CD4-positive, alpha-beta memory T cell (primary cell): ENCODE measurements around the gene C1R. TPM values are rescaled to one million over a fixed set of nuclear protein-coding genes. Genes with fewer than 3 reads are reported as not detected.

Experiments
- CTCF ChIA-PET: fragments of 350-600 bp; sonication (Branson Sonifier 250); formaldehyde crosslinking; loops from one replicate; lab custom pipeline; 2021; ENCODE audit warnings: inconsistent platforms; ENCODE audit not compliant: partially characterized antibody; lab: Charles Lee
- POLR2A ChIA-PET: fragments of 350-600 bp; sonication (Branson Sonifier 250); formaldehyde crosslinking; loops from one replicate; lab custom pipeline; 2021; ENCODE audit not compliant: partially characterized antibody; lab: Charles Lee
- DNase-seq, 5 donors: peaks; one replicate each; pipeline versions ENCODE4 v3.0.0 to v3.0.0-alpha.2; 2020 to 2022; ENCODE audit warnings: mixed read lengths in 1 of 5
- H3K27ac ChIP-seq: one replicate; pipeline ENCODE4 v1.7.0; 2013; ENCODE audit warnings: low read depth, low read length
- H3K27me3 ChIP-seq: 2 replicates; pipeline ENCODE4 v1.7.0; 2013; ENCODE audit warnings: mild to moderate bottlenecking, low read length, moderate library complexity; ENCODE audit not compliant: insufficient read depth
- H3K36me3 ChIP-seq: 2 replicates; pipeline ENCODE4 v1.7.0; 2013; ENCODE audit warnings: mild to moderate bottlenecking, low read length, moderate library complexity; ENCODE audit not compliant: insufficient read depth
- H3K4me1 ChIP-seq: 2 replicates; pipeline ENCODE4 v1.7.0; 2013; ENCODE audit warnings: mild to moderate bottlenecking, low read length, moderate library complexity; ENCODE audit not compliant: insufficient read depth
- H3K4me3 ChIP-seq, 2 donors: one replicate each; pipeline ENCODE4 v1.7.0; 2013; ENCODE audit warnings: low read length in 2 of 2, mild to moderate bottlenecking in 1 of 2
- H3K9me3 ChIP-seq, 2 donors: one replicate each; pipeline ENCODE4 v1.7.0; 2013; ENCODE audit warnings: low read length in 2 of 2, control low read depth in 1 of 2; ENCODE audit not compliant: control insufficient read depth in 1 of 2
- H3K27ac Mint-ChIP-seq, 7 donors: one replicate each; pipeline ENCODE4 v1.8.0; 2020 to 2021; ENCODE audit warnings: mixed read lengths in 7 of 7, mild to moderate bottlenecking in 6 of 7, inconsistent platforms in 3 of 7, moderate library complexity in 3 of 7
- H3K27me3 Mint-ChIP-seq, 2 donors: one replicate each; pipeline ENCODE4 v1.8.0; 2020 to 2021; ENCODE audit warnings: mixed read lengths in 2 of 2
- H3K36me3 Mint-ChIP-seq, 2 donors: one replicate each; pipeline ENCODE4 v1.8.0; 2020 to 2021; ENCODE audit warnings: mixed read lengths in 2 of 2, inconsistent platforms in 1 of 2, mild to moderate bottlenecking in 1 of 2
- H3K4me1 Mint-ChIP-seq, 4 donors: one replicate each; pipeline ENCODE4 v1.8.0; 2020 to 2021; ENCODE audit warnings: mixed read lengths in 4 of 4, mild to moderate bottlenecking in 1 of 4
- H3K4me3 Mint-ChIP-seq, 8 donors: one replicate each; pipeline ENCODE4 v1.8.0; 2020 to 2021; ENCODE audit warnings: mixed read lengths in 8 of 8, mild to moderate bottlenecking in 7 of 8, moderate library complexity in 6 of 8, inconsistent platforms in 3 of 8
- H3K9me3 Mint-ChIP-seq, 8 donors: one replicate each; pipeline ENCODE4 v1.8.0; 2020 to 2021; ENCODE audit warnings: mixed read lengths in 8 of 8, mild to moderate bottlenecking in 5 of 8, inconsistent platforms in 3 of 8, moderate library complexity in 1 of 8
- intact Hi-C: fragments of 100-400 bp; cut with micrococcal nuclease; formaldehyde crosslinking; loops from one replicate; pipeline ENCODE4 v1.15.1; 2023
- polyA plus RNA-seq, 2 donors: library from polyadenylated mRNA; unstranded; fragments of 300-500 nt; fragmentation: Illumina TruSeq; gene quantifications; one replicate each; pipeline ENCODE4 v1.2.3, GENCODE V29; 2021
- total RNA-seq, 2 experiments: library from RNA; stranded (reverse); gene quantifications; one replicate each; pipeline ENCODE4 v1.2.3, GENCODE V29; 2021

The C1R gene
- total and polyA plus RNA-seq, 4 experiments from 2014 or later = 0.44 to 2.3 (median 0.69) TPM

DNA sequence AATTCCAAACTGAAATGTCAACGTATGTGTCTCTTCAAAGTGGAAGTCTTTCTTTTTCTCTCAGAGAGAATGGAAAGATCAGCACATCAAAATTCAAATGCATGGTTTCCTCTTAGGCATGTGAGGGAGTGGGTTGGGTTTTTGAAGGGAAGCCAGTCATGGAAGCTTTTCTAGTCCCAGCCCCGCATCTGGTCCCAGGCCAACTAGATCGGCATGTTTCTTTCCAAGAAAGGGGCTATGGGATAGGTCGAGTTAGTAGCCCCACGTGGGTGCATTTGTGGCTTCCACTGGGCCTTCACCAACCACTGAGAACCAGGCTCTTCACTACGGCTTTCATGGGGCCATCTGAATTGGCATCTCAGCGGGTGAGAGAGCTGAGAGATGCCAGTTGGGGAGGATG is 25.1 kb downstream of the C1R start:
- no peaks in the 10 kb centered on the region for H3K9me3 Mint-ChIP-seq
- no peak overlapping the region for H3K27ac ChIP-seq
- no peaks in the 10 kb centered on the region for H3K27me3 ChIP-seq
- ChIA-PET CTCF (no interaction called here), POLR2A (no interaction called here)
- H3K36me3 ChIP-seq = no peaks in the 10 kb centered on the region
- no peaks in the 10 kb centered on the region for H3K9me3 ChIP-seq
- no peak overlapping the region for H3K27ac Mint-ChIP-seq
- no peak for DNase-seq
- H3K27me3 Mint-ChIP-seq = peaks cover 0 to 12% of the 10 kb centered on the region in 2 donors
- no peak overlapping the region for H3K4me3 ChIP-seq
- intact Hi-C loops = no loop called here
- no peak overlapping the region for H3K4me3 Mint-ChIP-seq
- no peaks in the 10 kb centered on the region for H3K4me1 ChIP-seq
- no peaks in the 10 kb centered on the region for H3K36me3 Mint-ChIP-seq
- H3K4me1 Mint-ChIP-seq = no peaks in the 10 kb centered on the region

GRCh38 chr12:7066596-7066995 is 25.6 kb downstream of the C1R start:
- H3K27ac Mint-ChIP-seq = no peak overlapping the region
- ChIA-PET CTCF (no interaction called here), POLR2A (no interaction called here)
- intact Hi-C loops = no loop called here
- no peaks in the 10 kb centered on the region for H3K4me1 Mint-ChIP-seq
- Histone ChIP-seq H3K27me3 (no peaks in the 10 kb centered on the region), H3K4me1 (no peaks in the 10 kb centered on the region), H3K9me3 (no peaks in the 10 kb centered on the region), H3K4me3 (no peak overlapping the region), H3K36me3 (no peaks in the 10 kb centered on the region), H3K27ac (no peak overlapping the region)
- H3K4me3 Mint-ChIP-seq = no peak overlapping the region
- no peaks in the 10 kb centered on the region for H3K36me3 Mint-ChIP-seq
- DNase-seq = no peak
- no peaks in the 10 kb centered on the region for H3K9me3 Mint-ChIP-seq
- peaks cover 0 to 12% of the 10 kb centered on the region in 2 donors for H3K27me3 Mint-ChIP-seq

GRCh38 chr12:7065073-7065623 is 27.1 kb downstream of the C1R start:
- Histone ChIP-seq H3K27me3 (no peaks in the 10 kb centered on the region), H3K9me3 (no peaks in the 10 kb centered on the region), H3K4me1 (no peaks in the 10 kb centered on the region), H3K4me3 (no peak overlapping the region), H3K36me3 (no peaks in the 10 kb centered on the region), H3K27ac (no peak overlapping the region)
- no peak for DNase-seq
- POLR2A ChIA-PET = no interaction called here
- H3K4me3 Mint-ChIP-seq = no peak overlapping the region
- no peaks in the 10 kb centered on the region for H3K36me3 Mint-ChIP-seq
- intact Hi-C loops = no loop called here
- CTCF ChIA-PET = no interaction called here
- no peaks in the 10 kb centered on the region for H3K4me1 Mint-ChIP-seq
- no peak overlapping the region for H3K27ac Mint-ChIP-seq
- H3K27me3 Mint-ChIP-seq = peaks cover 6 to 13% of the 10 kb centered on the region in 2 donors
- no peaks in the 10 kb centered on the region for H3K9me3 Mint-ChIP-seq

GRCh38 chr12:7064516-7064915 is 27.7 kb downstream of the C1R start:
- Mint-ChIP-seq H3K36me3 (no peaks in the 10 kb centered on the region), H3K27me3 (peaks cover 6 to 14% of the 10 kb centered on the region in 2 donors)
- CTCF ChIA-PET = no interaction called here

GRCh38 chr12:7061596-7061995 is 30.6 kb downstream of the C1R start:
- intact Hi-C loops = no loop called here
- Mint-ChIP-seq H3K9me3 (no peaks in the 10 kb centered on the region), H3K4me3 (no peak overlapping the region), H3K36me3 (peaks cover 0 to 4% of the 10 kb centered on the region in 2 donors), H3K27me3 (peaks cover 21 to 23% of the 10 kb centered on the region in 2 donors), H3K27ac (peak overlapping the region in 1 of 7 donors; percentile 7), H3K4me1 (no peaks in the 10 kb centered on the region)
- H3K9me3 ChIP-seq = no peaks in the 10 kb centered on the region
- no peaks in the 10 kb centered on the region for H3K36me3 ChIP-seq
- no peaks in the 10 kb centered on the region for H3K4me1 ChIP-seq
- DNase-seq = no peak
- POLR2A ChIA-PET = no interaction called here
- CTCF ChIA-PET = no interaction called here
- no peak overlapping the region for H3K27ac ChIP-seq
- no peak overlapping the region for H3K4me3 ChIP-seq
- H3K27me3 ChIP-seq = peaks cover 3% of the 10 kb centered on the region

More at GRCh38 chr12:7064516-7064915, 27.7 kb downstream of the C1R start:
- DNase-seq = no peak
- Mint-ChIP-seq H3K9me3 (no peaks in the 10 kb centered on the region), H3K4me3 (no peak overlapping the region), H3K27ac (no peak overlapping the region), H3K4me1 (no peaks in the 10 kb centered on the region)
- H3K36me3 ChIP-seq = no peaks in the 10 kb centered on the region
- no peak overlapping the region for H3K27ac ChIP-seq
- POLR2A ChIA-PET = no interaction called here
- H3K4me3 ChIP-seq = no peak overlapping the region
- no peaks in the 10 kb centered on the region for H3K4me1 ChIP-seq
- no peaks in the 10 kb centered on the region for H3K9me3 ChIP-seq
- intact Hi-C loops = no loop called here
- no peaks in the 10 kb centered on the region for H3K27me3 ChIP-seq

GRCh38 chr12:7061138-7061537 is 31.1 kb downstream of the C1R start:
- H3K4me1 ChIP-seq = no peaks in the 10 kb centered on the region
- H3K4me3 ChIP-seq = no peak overlapping the region
- ChIA-PET CTCF (no interaction called here), POLR2A (no interaction called here)
- no peaks in the 10 kb centered on the region for H3K4me1 Mint-ChIP-seq
- no peaks in the 10 kb centered on the region for H3K36me3 ChIP-seq
- H3K36me3 Mint-ChIP-seq = peaks cover 0 to 4% of the 10 kb centered on the region in 2 donors
- intact Hi-C loops = no loop called here
- no peaks in the 10 kb centered on the region for H3K9me3 Mint-ChIP-seq
- H3K4me3 Mint-ChIP-seq = no peak overlapping the region
- DNase-seq = no peak
- peaks cover 21 to 22% of the 10 kb centered on the region in 2 donors for H3K27me3 Mint-ChIP-seq
- H3K27me3 ChIP-seq = peaks cover 3% of the 10 kb centered on the region
- no peaks in the 10 kb centered on the region for H3K9me3 ChIP-seq
- H3K27ac ChIP-seq = no peak overlapping the region
- peak overlapping the region in 1 of 7 donors; percentile 7 for H3K27ac Mint-ChIP-seq

GRCh38 chr12:7060353-7060954 is 31.8 kb downstream of the C1R start, which contains the start of gene C1S:
Gene C1S (plus strand): TSS chr12:7060718. CDS start chr12:7061913, 1,195 bp downstream.
- no peaks in the 10 kb centered on the region for H3K9me3 Mint-ChIP-seq
- Histone ChIP-seq H3K27ac (no peak within 1 kb of the TSS), H3K36me3 (no peaks in the 10 kb centered on the region), H3K9me3 (no peaks in the 10 kb centered on the region), H3K4me1 (no peaks in the 10 kb centered on the region), H3K27me3 (peaks cover 5% of the 10 kb centered on the region), H3K4me3 (no peak within 1 kb of the TSS)
- peaks cover 0 to 4% of the 10 kb centered on the region in 2 donors for H3K36me3 Mint-ChIP-seq
- H3K27me3 Mint-ChIP-seq = peaks cover 23% of the 10 kb centered on the region in 2 donors
- intact Hi-C loops = no loop called here
- CTCF ChIA-PET = no interaction called here
- DNase-seq = no peak
- no peaks in the 10 kb centered on the region for H3K4me1 Mint-ChIP-seq
- H3K4me3 Mint-ChIP-seq = no peak within 1 kb of the TSS
- POLR2A ChIA-PET = no interaction called here
- H3K27ac Mint-ChIP-seq = peak within 1 kb of the TSS in 1 of 7 donors; percentile 7
